Esophagus muscularis mucosa (tissue), 4 donors: ENCODE results near the gene NPEPL1.

Experiments
- EP300 ChIP-seq: sonication (generic); formaldehyde crosslinking; IDR thresholded peaks from one replicate; pipeline ENCODE4 v1.6.1; 2017; ENCODE audit warnings: antibody characterized with exemption
- POLR2A ChIP-seq: fragments of 450-650 bp; IDR thresholded peaks from one replicate; pipeline ENCODE4 v1.6.1; 2017; ENCODE audit warnings: antibody characterized with exemption, moderate library complexity, mild to moderate bottlenecking, low read depth
- POLR2AphosphoS5 ChIP-seq, 2 donors: sonication (generic); formaldehyde crosslinking; IDR thresholded peaks; one replicate each; pipeline ENCODE4 v1.6.1; 2017; ENCODE audit warnings: antibody characterized with exemption in 2 of 2
- TF ChIP-seq, protein P1 (sequence below), 3 experiments: fragments of 200-600 bp in 2 of 3; fragments of 450-650 bp in 1 of 3; sonication (generic) in 2 of 3; IDR thresholded peaks; one replicate each; pipeline ENCODE4 v1.5.1; 2017 to 2019; ENCODE audit warnings: antibody characterized with exemption in 3 of 3, mild to moderate bottlenecking in 2 of 3, moderate library complexity in 1 of 3

DNA sequence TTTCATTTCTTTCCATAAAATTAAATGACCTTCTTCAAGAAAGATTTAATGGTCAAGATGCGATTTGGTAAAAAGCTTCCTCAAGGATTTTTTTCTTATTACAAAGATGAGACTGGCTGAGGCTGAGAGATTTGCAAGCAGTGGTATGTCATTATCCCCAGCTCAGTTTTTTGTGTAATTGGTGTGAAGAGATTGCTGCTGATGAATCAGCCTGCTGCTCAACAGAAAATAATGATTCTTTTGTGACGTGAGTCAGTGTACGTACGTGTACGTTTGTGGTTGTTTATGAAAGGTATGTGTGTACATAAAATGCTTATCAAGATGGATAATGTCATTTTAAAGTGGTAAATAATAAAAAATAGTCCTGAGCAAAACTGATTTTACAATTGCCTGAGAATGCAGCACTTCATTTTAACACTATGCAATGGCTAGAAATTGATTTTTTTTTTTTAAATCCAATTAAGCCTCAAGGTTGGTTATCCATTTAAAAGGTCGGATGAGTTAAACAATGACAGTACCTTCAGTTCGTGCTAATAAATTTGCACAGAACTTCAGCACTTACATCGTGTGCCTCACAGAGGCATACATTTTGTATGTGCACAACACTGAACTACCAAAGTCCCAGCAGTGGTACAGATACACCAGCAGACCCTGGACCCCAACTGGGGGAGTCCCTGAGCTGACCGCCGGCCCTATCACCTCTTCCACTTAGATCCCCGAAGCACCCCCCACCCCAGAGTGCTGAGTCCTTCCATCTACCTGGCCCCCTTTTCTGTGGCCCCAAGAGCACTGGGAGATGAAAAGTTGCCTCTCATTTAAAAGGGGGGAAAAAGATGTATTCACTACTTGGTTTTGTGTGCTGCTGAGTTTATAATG lies 9.7 kb upstream of the NPEPL1 start:
- TF ChIP-seq, protein P1, sequence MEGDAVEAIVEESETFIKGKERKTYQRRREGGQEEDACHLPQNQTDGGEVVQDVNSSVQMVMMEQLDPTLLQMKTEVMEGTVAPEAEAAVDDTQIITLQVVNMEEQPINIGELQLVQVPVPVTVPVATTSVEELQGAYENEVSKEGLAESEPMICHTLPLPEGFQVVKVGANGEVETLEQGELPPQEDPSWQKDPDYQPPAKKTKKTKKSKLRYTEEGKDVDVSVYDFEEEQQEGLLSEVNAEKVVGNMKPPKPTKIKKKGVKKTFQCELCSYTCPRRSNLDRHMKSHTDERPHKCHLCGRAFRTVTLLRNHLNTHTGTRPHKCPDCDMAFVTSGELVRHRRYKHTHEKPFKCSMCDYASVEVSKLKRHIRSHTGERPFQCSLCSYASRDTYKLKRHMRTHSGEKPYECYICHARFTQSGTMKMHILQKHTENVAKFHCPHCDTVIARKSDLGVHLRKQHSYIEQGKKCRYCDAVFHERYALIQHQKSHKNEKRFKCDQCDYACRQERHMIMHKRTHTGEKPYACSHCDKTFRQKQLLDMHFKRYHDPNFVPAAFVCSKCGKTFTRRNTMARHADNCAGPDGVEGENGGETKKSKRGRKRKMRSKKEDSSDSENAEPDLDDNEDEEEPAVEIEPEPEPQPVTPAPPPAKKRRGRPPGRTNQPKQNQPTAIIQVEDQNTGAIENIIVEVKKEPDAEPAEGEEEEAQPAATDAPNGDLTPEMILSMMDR (IDR thresholded peaks at IDR 0.05) = no peak
- TF ChIP-seq POLR2AphosphoS5 (IDR thresholded peaks at IDR 0.05) (no peak), EP300 (no peak), POLR2A (no peak)
